Spleen (tissue), 7 donors: ENCODE measurements around the gene MYO5B.

Source experiments
- CTCF ChIP-seq, 11 experiments: fragments of 200-600 bp in 7 of 11; fragments of 450-650 bp in 4 of 11; sonication (generic) in 4 of 11; IDR thresholded peaks in 8 of 11; conservative IDR thresholded peaks in 3 of 11; 1 replicate in 7 of 11; 2 replicates in 4 of 11; pipeline versions ENCODE4 v1.4.0 to v1.8.0; 2016 to 2021; ENCODE audit warnings: antibody characterized with exemption in 11 of 11, inconsistent platforms in 4 of 11, mild to moderate bottlenecking in 1 of 11
- POLR2A ChIP-seq, 3 donors: fragments of 450-650 bp; IDR thresholded peaks; one replicate each; pipeline ENCODE4 v1.5.1; 2017; ENCODE audit warnings: antibody characterized with exemption in 3 of 3, mild to moderate bottlenecking in 1 of 3
- POLR2AphosphoS5 ChIP-seq, 3 donors: sonication (generic); formaldehyde crosslinking; IDR thresholded peaks; one replicate each; pipeline ENCODE4 v1.5.1; 2017; ENCODE audit warnings: antibody characterized with exemption in 3 of 3
- donor health status: DM: no; HTN: no; CAD: no; lungs with moderate emphysema.
- donor health status: DM: no; HTN: no; CAD: no.
- donor health status: DM: no; HTN: no; CAD: no.

GRCh38 chr18:50119296-50119695, 75.7 kb downstream of the MYO5B start:
- TF ChIP-seq POLR2A (IDR thresholded peaks at IDR 0.05) (no peak), CTCF (IDR thresholded peaks at IDR 0.05 in 8 of 11, conservative IDR thresholded peaks at IDR 0.05 in 3 of 11) (no peak), POLR2AphosphoS5 (IDR thresholded peaks at IDR 0.05) (no peak)
